NCI-H1417 treated with DMSO at 0.1 percent for 48 hours (cell line): ENCODE results near the gene KRTAP4-7.
"Not testable (repeated sequence)": the region's sequence is repeated elsewhere in the genome, so short reads cannot be mapped to it uniquely, and the experiment has no call there.

Experiments
- DNase-seq: peaks from one replicate; lab custom pipeline; 2025; lab: John Stamatoyannopoulos, UW

Gene KRTAP4-7

GRCh38 chr17:41108728-41109386 lies 24.9 kb downstream of the KRTAP4-7 start:
- not testable (repeated sequence) for DNase-seq

- DNase-seq = no peak
These were observed 27.4 kb downstream of the KRTAP4-7 start for GRCh38 chr17:41111151-41111885.

- no peak for DNase-seq
These were observed 32.3 kb downstream of the KRTAP4-7 start for GRCh38 chr17:41116297-41116696.

- DNase-seq = not testable (repeated sequence)
These were observed 34.0 kb downstream of the KRTAP4-7 start, which contains the start of gene KRTAP4-11 for GRCh38 chr17:41117846-41118386. KRTAP4-11 (minus strand) TSS chr17:41118373; CDS start chr17:41118315, 58 bp downstream.

- DNase-seq = no peak
These were observed 34.8 kb downstream of the KRTAP4-7 start for GRCh38 chr17:41118721-41119120.

- not testable (repeated sequence) for DNase-seq
These were observed 36.0 kb downstream of the KRTAP4-7 start for GRCh38 chr17:41119696-41120690.

- no peak for DNase-seq
These were observed 37.8 kb downstream of the KRTAP4-7 start for GRCh38 chr17:41121742-41122141.

- not testable (repeated sequence) for DNase-seq
These were observed 39.5 kb downstream of the KRTAP4-7 start for GRCh38 chr17:41123292-41123990.

- not testable (repeated sequence) for DNase-seq
These were observed 40.0 kb downstream of the KRTAP4-7 start, which contains the start of gene KRTAP4-12 for GRCh38 chr17:41123991-41124371. KRTAP4-12 (minus strand) TSS chr17:41124182; CDS start chr17:41124122, 60 bp downstream.

GRCh38 chr17:41125064-41125463 lies 41.1 kb downstream of the KRTAP4-7 start:
- no peak for DNase-seq

- no peak for DNase-seq
These were observed 42.5 kb downstream of the KRTAP4-7 start for GRCh38 chr17:41126412-41126811.

- DNase-seq = no peak
These were observed 43.4 kb downstream of the KRTAP4-7 start for GRCh38 chr17:41127371-41127770.

GRCh38 chr17:41131979-41132378 lies 48.0 kb downstream of the KRTAP4-7 start:
- no peak for DNase-seq

GRCh38 chr17:41133880-41134735 lies 50.2 kb downstream of the KRTAP4-7 start:
- no peak for DNase-seq
